GM10266 (cell line): ENCODE results near the gene POFUT1.

ENCODE experiments used
- DNase-seq: peaks from one replicate; pipeline ENCODE4 v3.0.0; 2012; ENCODE audit errors: extremely low spot score
- CTCF ChIP-seq: IDR thresholded peaks from 2 replicates; pipeline ENCODE4 v1.5.1; 2012; ENCODE audit warnings: mild to moderate bottlenecking, low read depth; ENCODE audit not compliant: control insufficient read depth, insufficient read depth; ENCODE audit errors: missing control alignments

Gene POFUT1

GRCh38 chr20:32231847-32232246 lies 24.2 kb downstream of the POFUT1 start:
- peak; percentile 44 for DNase-seq
- no peak for TF ChIP-seq CTCF

- no peak for DNase-seq
- no peak for TF ChIP-seq CTCF
These were observed 24.7 kb downstream of the POFUT1 start for GRCh38 chr20:32232326-32232886.

- no peak for TF ChIP-seq CTCF
- DNase-seq, result no peak
These were observed 25.6 kb downstream of the POFUT1 start for GRCh38 chr20:32233286-32233685.

- no peak for DNase-seq
- no peak for TF ChIP-seq CTCF
These were observed 26.6 kb downstream of the POFUT1 start for GRCh38 chr20:32234135-32234808.

- DNase-seq, result no peak
These were observed 27.8 kb downstream of the POFUT1 start for GRCh38 chr20:32235331-32236047.

GRCh38 chr20:32236048-32236533 lies 28.4 kb downstream of the POFUT1 start:
- TF ChIP-seq CTCF, result no peak
- no peak for DNase-seq

More at GRCh38 chr20:32235331-32236047, 27.8 kb downstream of the POFUT1 start:
- no peak for TF ChIP-seq CTCF

GRCh38 chr20:32236819-32237218 lies 29.1 kb downstream of the POFUT1 start:
- DNase-seq, result no peak
- TF ChIP-seq CTCF, result no peak
